KOPT-K1 (cell line): ENCODE results near the gene SYTL4.

Experiments used
- H3K27ac ChIP-seq: fragments of 200-600 bp; sonication (generic); 2 replicates; pipeline ENCODE4 v1.5.1; 2016; ENCODE audit warnings: antibody characterized with exemption, mild to moderate bottlenecking, low read depth, low read length; ENCODE audit not compliant: poor library complexity, severe bottlenecking
- H3K36me3 ChIP-seq: fragments of 200-600 bp; sonication (generic); 2 replicates; pipeline ENCODE4 v1.5.1; 2017; ENCODE audit warnings: antibody characterized with exemption, mild to moderate bottlenecking, low read length, moderate library complexity; ENCODE audit not compliant: insufficient read depth
- H3K9me3 ChIP-seq: fragments of 200-600 bp; sonication (generic); 2 replicates; pipeline ENCODE4 v1.5.1; 2017; ENCODE audit warnings: antibody characterized with exemption, low read length, mild to moderate bottlenecking; ENCODE audit not compliant: insufficient read depth, poor library complexity, severe bottlenecking

Gene SYTL4

GRCh38 chrX:100674705-100675104 lies 57.2 kb downstream of the SYTL4 start:
- no peak overlapping the region for H3K27ac ChIP-seq
- H3K9me3 ChIP-seq, result no peaks in the 10 kb centered on the region
- no peaks in the 10 kb centered on the region for H3K36me3 ChIP-seq

- H3K9me3 ChIP-seq, result no peaks in the 10 kb centered on the region
- H3K27ac ChIP-seq, result no peak overlapping the region
- H3K36me3 ChIP-seq, result no peaks in the 10 kb centered on the region
Measured at GRCh38 chrX:100673397-100673953, 58.4 kb downstream of the SYTL4 start.

DNA sequence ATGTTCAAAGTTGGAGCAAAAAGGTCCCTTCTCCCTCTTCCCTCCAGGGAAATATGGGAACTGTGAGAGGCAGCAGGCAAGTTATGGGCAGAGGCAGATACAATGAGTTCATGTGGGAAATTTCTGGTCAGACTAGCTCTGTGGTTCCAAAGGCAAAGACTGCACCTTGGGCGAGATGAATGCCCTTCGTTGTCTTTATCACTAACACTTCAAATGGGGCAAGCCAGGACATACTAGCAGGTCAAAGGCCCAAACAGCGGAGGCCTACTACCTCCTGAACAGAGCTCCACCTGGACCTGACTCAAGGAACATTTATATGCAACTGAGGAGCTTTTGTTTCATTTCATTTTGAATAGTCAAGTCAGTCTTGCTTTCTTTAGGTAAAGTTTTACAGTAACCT lies 59.0 kb downstream of the SYTL4 start:
- Histone ChIP-seq H3K36me3 (no peaks in the 10 kb centered on the region), H3K9me3 (no peaks in the 10 kb centered on the region), H3K27ac (no peak overlapping the region)

DNA sequence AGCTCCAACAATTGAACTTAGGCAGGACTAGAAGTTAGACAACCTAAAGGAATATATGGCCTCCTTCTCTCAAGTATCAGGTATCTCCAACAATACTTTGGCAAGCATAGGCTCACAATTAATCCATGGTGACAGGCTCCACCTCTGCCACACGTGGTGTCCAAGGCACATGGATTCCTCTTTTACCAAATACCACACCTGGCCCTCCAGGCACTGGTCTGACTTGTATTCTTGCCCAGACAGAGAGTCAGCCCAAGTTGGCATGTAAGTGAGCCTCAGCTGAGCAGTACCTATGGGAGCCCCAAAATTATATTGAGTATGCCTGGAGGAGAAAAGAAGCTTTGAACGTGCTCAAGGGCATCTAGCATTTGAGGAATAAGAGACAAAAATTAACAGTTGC lies 68.3 kb downstream of the SYTL4 start:
- H3K27ac ChIP-seq, result no peak overlapping the region
- no peaks in the 10 kb centered on the region for H3K36me3 ChIP-seq
- H3K9me3 ChIP-seq, result no peaks in the 10 kb centered on the region

- Histone ChIP-seq H3K9me3 (no peaks in the 10 kb centered on the region), H3K27ac (no peak overlapping the region), H3K36me3 (no peaks in the 10 kb centered on the region)
Measured at GRCh38 chrX:100662796-100663195, 69.1 kb downstream of the SYTL4 start.

DNA sequence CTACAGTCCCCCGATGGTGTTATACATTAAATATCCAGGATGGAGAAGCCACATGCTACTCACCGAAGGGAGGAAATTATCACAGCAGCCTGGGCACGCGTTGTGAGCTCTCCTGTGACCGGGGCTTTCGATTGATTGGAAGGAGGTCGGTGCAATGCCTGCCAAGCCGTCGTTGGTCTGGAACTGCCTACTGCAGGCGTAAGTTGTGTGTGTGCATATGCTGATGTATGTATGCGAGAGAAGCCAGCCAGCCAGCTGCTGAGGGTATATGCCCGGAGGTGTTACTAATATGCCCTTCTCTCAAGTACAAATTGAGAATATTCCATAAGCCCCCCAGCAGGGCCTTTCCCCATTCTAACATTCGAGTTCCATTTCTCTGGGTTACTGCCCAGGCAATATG lies 69.8 kb downstream of the SYTL4 start:
- Histone ChIP-seq H3K27ac (no peak overlapping the region), H3K36me3 (no peaks in the 10 kb centered on the region), H3K9me3 (no peaks in the 10 kb centered on the region)

DNA sequence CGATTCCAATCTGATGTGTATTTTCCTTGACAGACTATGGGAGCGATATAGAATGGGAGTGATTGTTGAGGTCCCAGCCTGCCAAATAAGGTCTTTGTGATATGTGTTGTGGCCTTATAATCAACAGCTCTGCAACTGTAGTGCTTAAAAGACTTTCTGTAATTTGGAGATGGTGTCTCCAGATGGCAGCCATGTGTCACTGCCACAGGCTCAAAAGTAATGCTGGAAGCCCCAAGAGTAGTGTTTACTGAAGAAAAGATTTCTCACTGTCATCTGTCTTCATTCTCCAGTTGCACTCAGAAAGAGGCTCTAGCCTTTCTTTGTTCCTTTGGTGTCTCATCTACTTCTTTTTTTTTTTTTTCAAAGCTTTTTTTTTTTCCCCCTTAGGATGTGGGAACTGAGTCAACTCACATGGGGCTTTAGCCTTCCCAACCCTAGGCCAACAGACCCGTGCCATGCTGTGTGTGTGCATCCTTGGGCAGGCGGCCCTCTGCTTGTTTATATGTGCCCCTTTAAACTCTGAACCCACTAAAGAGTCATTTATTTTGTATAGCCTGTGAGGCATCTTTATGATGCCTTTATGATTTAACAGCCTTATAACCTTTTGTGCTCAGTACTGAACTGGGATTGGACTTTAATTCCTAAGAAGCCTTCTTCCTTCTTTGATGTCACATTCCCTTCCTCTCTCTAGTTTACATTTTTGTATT lies 72.3 kb downstream of the SYTL4 start:
- H3K36me3 ChIP-seq, result no peaks in the 10 kb centered on the region
- H3K9me3 ChIP-seq, result no peaks in the 10 kb centered on the region
- no peak overlapping the region for H3K27ac ChIP-seq

GRCh38 chrX:100658941-100659381 lies 73.0 kb downstream of the SYTL4 start:
- Histone ChIP-seq H3K36me3 (no peaks in the 10 kb centered on the region), H3K9me3 (no peaks in the 10 kb centered on the region), H3K27ac (no peak overlapping the region)

DNA sequence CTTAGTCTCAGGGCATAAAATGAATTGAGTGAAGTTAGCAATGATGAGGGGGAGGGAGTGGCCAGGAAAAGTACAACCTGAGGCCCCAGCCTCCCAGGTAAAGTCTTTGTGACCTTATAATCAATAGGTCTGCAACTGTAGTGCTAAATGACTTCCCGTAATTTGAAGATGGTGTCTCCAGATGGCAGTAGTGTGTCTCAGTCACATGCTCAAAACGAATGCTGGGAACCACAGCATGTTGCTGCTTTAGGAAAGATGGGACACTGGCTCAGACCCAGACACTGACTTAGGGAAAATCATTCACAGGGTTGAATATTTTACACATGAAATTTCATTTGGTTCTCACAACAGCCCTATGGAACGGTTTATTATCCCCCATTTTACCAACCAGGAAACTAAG lies 77.7 kb downstream of the SYTL4 start:
- Histone ChIP-seq H3K36me3 (no peaks in the 10 kb centered on the region), H3K27ac (no peak overlapping the region), H3K9me3 (no peaks in the 10 kb centered on the region)

GRCh38 chrX:100652266-100652665 lies 79.7 kb downstream of the SYTL4 start:
- Histone ChIP-seq H3K9me3 (no peaks in the 10 kb centered on the region), H3K27ac (no peak overlapping the region), H3K36me3 (no peaks in the 10 kb centered on the region)

DNA sequence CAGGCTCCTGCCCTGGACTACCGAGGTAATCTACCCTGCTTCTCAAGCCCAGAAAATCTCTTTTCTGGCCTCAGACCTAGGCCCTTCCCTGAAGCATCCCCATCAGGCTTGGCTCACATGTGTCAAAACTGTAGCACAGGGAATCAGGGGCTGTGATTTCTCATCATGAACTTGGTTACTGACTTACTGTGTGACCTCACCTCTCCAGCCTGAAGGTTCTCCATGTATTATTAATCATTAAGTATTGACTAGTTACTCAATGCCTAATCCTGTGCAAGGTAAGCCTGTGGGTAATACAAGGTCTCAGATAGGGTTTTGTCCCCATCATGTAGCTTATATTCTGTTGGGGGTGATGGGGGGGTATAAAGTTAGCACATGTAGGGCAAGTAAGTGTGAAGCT lies 81.1 kb downstream of the SYTL4 start:
- Histone ChIP-seq H3K36me3 (no peaks in the 10 kb centered on the region), H3K27ac (no peak overlapping the region), H3K9me3 (no peaks in the 10 kb centered on the region)

- Histone ChIP-seq H3K9me3 (no peaks in the 10 kb centered on the region), H3K27ac (no peak overlapping the region), H3K36me3 (no peaks in the 10 kb centered on the region)
Measured at GRCh38 chrX:100649550-100650356, 82.2 kb downstream of the SYTL4 start.

- Histone ChIP-seq H3K9me3 (no peaks in the 10 kb centered on the region), H3K36me3 (no peaks in the 10 kb centered on the region), H3K27ac (no peak overlapping the region)
Measured at GRCh38 chrX:100648458-100649417, 83.2 kb downstream of the SYTL4 start.

DNA sequence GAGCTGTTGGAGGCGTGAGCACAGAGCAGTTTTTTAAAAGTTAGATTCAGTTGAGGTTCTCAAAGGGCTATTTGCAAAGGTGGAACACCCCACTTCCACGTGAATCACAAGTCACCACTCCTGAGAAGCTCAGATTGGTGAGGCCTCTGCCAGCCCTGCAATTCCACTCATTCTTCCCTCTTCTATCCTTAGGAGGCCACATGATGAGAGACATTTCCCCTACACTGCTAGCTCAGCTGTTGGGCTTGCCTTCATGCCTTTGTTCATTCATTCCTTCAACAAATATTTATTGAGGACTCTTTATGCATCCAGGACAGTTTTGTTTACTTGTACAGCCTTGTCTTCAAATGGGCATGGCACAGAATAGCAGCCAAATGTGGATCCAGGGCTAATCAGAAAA lies 84.2 kb downstream of the SYTL4 start:
- H3K9me3 ChIP-seq, result no peaks in the 10 kb centered on the region
- H3K36me3 ChIP-seq, result no peaks in the 10 kb centered on the region
- no peak overlapping the region for H3K27ac ChIP-seq

GRCh38 chrX:100647095-100647494 lies 84.8 kb downstream of the SYTL4 start:
- H3K27ac ChIP-seq, result no peak overlapping the region
- no peaks in the 10 kb centered on the region for H3K36me3 ChIP-seq
- no peaks in the 10 kb centered on the region for H3K9me3 ChIP-seq
